Central memory CD8-positive, alpha-beta T cell (primary cell): Measurements from ENCODE around the gene ABCA1.
"Not testable (repeated sequence)": the region's sequence is repeated elsewhere in the genome, so short reads cannot be mapped to it uniquely, and the experiment has no call there.

ENCODE experiments used
- ATAC-seq: fragments of 150-1000 bp; cut with Tn5 transposase; replicated peaks from 2 replicates; pipeline ENCODE4 v1.10.0; 2022; ENCODE audit warnings: mild to moderate bottlenecking, moderate FRiP score, moderate number of reproducible peaks; ENCODE audit not compliant: poor library complexity, severe bottlenecking; ENCODE audit errors: extremely low read depth
- DNase-seq, 2 donors: peaks; one replicate each; pipeline ENCODE4 v3.0.0; 2021; ENCODE audit warnings: low spot score in 2 of 2
- H3K27ac Mint-ChIP-seq: one replicate; pipeline ENCODE4 v1.8.0; 2022; ENCODE audit warnings: low read depth, mild to moderate bottlenecking, moderate library complexity, mixed read lengths
- H3K27me3 Mint-ChIP-seq: one replicate; pipeline ENCODE4 v1.8.0; 2022; ENCODE audit warnings: mixed read lengths
- H3K36me3 Mint-ChIP-seq: one replicate; pipeline ENCODE4 v1.8.0; 2022; ENCODE audit warnings: mild to moderate bottlenecking, moderate library complexity, mixed read lengths; ENCODE audit not compliant: insufficient read depth
- H3K4me1 Mint-ChIP-seq: one replicate; pipeline ENCODE4 v1.8.0; 2022; ENCODE audit warnings: mixed read lengths
- H3K4me3 Mint-ChIP-seq: one replicate; pipeline ENCODE4 v1.8.0; 2022; ENCODE audit warnings: mild to moderate bottlenecking, moderate library complexity, mixed read lengths
- H3K9me3 Mint-ChIP-seq: one replicate; pipeline ENCODE4 v1.8.0; 2022; ENCODE audit warnings: mixed read lengths

The ABCA1 gene

DNA sequence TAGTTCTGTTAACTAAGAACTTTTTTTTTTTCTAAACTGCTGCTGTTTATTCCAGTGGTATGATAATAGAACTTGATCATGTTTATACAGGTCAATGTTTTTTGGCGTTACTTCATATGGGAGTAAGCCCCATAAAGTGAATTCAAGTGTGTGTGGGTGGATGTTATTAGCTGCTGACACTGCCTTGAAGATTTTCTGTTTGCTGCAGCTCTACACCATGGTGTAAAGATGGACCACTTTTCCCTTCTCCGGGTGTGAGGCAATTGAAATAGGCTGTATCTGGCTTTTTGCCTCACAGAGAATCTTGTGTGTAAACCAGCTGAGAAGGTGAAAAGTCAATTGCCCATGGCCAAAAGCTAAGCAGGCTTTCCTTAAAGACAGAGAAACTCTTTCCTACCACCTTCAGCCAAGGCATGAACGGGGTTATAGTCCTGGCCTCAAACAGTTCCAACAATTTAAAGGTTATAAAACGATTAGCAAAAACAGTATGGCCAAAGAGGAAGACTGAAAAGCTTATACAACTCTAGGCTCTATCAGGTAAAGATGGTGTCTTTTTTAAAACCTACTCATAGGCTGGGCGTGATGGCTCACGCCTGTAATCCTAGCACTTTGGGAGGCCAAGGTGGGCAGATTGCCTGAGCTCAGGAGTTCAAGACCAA is 33.9 kb upstream of the ABCA1 start:
- H3K27me3 Mint-ChIP-seq: peaks cover 31% of the 10 kb centered on the region
- DNase-seq (no peak), ATAC-seq (no peak)
- peaks cover 7% of the 10 kb centered on the region for H3K4me1 Mint-ChIP-seq
- H3K9me3 Mint-ChIP-seq: no peaks in the 10 kb centered on the region
- H3K4me3 Mint-ChIP-seq: no peak overlapping the region
- H3K27ac Mint-ChIP-seq: no peak overlapping the region
- no peaks in the 10 kb centered on the region for H3K36me3 Mint-ChIP-seq

DNA sequence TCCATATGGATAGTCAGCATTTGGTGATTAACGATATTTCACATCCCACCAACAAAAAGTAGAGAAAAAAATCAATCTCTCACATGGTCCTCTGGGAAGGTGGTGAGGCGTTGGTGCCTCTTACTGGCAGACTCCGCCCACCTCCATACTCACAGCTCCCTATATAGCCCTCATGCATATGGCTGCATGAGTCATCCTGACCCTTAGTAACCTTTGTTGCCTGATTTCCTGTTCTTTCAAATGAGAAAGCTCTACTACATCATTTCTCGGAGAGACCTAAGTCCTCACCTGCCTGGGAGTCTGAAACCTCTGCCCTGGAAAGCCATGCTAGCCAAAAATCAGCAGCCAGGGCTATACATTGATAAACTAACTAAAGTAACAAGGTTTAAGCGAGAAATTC is 33.3 kb upstream of the ABCA1 start:
- H3K27ac Mint-ChIP-seq: no peak overlapping the region
- DNase-seq: no peak

GRCh38 chr9:104960662-104961061 is 32.7 kb upstream of the ABCA1 start:
- ATAC-seq: no peak
- peaks cover 7% of the 10 kb centered on the region for H3K4me1 Mint-ChIP-seq
- no peak overlapping the region for H3K4me3 Mint-ChIP-seq
- H3K27ac Mint-ChIP-seq: no peak overlapping the region
- H3K27me3 Mint-ChIP-seq: peaks cover 31% of the 10 kb centered on the region
- no peaks in the 10 kb centered on the region for H3K9me3 Mint-ChIP-seq
- no peak for DNase-seq
- H3K36me3 Mint-ChIP-seq: no peaks in the 10 kb centered on the region

More for the DNA sequence above, 33.3 kb upstream of the ABCA1 start:
- Mint-ChIP-seq H3K9me3 (no peaks in the 10 kb centered on the region), H3K27me3 (peaks cover 31% of the 10 kb centered on the region), H3K4me3 (no peak overlapping the region), H3K4me1 (peaks cover 7% of the 10 kb centered on the region), H3K36me3 (no peaks in the 10 kb centered on the region)
- peak; percentile 88 for ATAC-seq

DNA sequence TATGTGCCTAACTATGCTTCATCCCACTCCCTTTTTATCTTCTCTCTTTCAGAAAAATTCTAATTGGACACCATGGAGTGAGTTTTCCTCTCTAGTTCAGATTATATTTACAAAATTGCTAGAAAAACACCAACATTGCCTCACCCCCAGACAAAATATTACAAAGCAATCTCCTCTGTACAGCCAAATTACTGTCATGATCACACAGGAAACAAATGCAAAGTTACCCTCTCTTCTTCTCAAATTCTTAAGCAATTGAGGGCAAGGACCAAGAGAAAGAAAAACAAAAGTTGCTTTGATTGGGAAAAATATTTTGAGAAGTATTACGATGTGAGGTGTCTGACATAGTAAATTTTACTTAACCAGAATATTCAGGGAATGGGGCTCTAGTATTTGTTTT is 30.8 kb upstream of the ABCA1 start:
- H3K4me3 Mint-ChIP-seq: no peak overlapping the region
- no peaks in the 10 kb centered on the region for H3K36me3 Mint-ChIP-seq
- peaks cover 7% of the 10 kb centered on the region for H3K4me1 Mint-ChIP-seq
- no peak overlapping the region for H3K27ac Mint-ChIP-seq
- peaks cover 31% of the 10 kb centered on the region for H3K27me3 Mint-ChIP-seq
- DNase-seq (no peak), ATAC-seq (no peak)
- H3K9me3 Mint-ChIP-seq: no peaks in the 10 kb centered on the region

GRCh38 chr9:104958006-104958405 is 30.1 kb upstream of the ABCA1 start:
- not testable (repeated sequence) for ATAC-seq, H3K36me3 Mint-ChIP-seq, H3K4me3 Mint-ChIP-seq

GRCh38 chr9:104951487-104951886 is 23.5 kb upstream of the ABCA1 start:
- H3K27ac Mint-ChIP-seq: no peak overlapping the region
- H3K27me3 Mint-ChIP-seq: no peaks in the 10 kb centered on the region
- H3K9me3 Mint-ChIP-seq: no peaks in the 10 kb centered on the region
- DNase-seq (no peak), ATAC-seq (no peak)
- H3K36me3 Mint-ChIP-seq: no peaks in the 10 kb centered on the region
- H3K4me1 Mint-ChIP-seq: no peaks in the 10 kb centered on the region
- no peak overlapping the region for H3K4me3 Mint-ChIP-seq

More at GRCh38 chr9:104958006-104958405, 30.1 kb upstream of the ABCA1 start:
- DNase-seq, H3K27ac Mint-ChIP-seq, H3K4me1 Mint-ChIP-seq, H3K9me3 Mint-ChIP-seq: not testable (repeated sequence)
- peaks cover 31% of the 10 kb centered on the region for H3K27me3 Mint-ChIP-seq

DNA sequence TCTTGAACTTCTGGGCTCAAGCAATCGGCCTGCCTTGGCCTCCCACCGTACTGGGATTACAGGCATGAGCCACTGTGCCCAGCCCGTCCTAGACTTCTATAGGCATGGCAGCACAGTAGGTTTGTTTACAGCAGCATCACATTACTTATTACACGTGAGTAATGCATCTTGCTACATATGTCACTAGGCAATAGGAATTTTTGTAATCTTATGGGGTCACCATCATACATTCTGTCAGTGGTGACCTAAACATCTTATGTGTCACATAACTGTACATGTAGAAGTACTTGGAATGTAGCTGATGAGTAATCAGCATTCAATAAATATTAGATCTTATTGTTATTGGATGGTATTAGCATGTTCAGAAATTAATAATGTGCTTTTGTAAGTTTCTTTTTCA is 22.9 kb upstream of the ABCA1 start:
- H3K27ac Mint-ChIP-seq: no peak overlapping the region
- no peaks in the 10 kb centered on the region for H3K9me3 Mint-ChIP-seq
- peaks cover 4% of the 10 kb centered on the region for H3K27me3 Mint-ChIP-seq
- H3K36me3 Mint-ChIP-seq: no peaks in the 10 kb centered on the region
- H3K4me1 Mint-ChIP-seq: no peaks in the 10 kb centered on the region
- DNase-seq (no peak), ATAC-seq (no peak)
- H3K4me3 Mint-ChIP-seq: no peak overlapping the region

GRCh38 chr9:104948277-104948676 is 20.3 kb upstream of the ABCA1 start:
- DNase-seq: no peak
- Mint-ChIP-seq H3K4me1 (no peaks in the 10 kb centered on the region), H3K36me3 (no peaks in the 10 kb centered on the region), H3K27me3 (peaks cover 9% of the 10 kb centered on the region), H3K4me3 (no peak overlapping the region), H3K27ac (no peak overlapping the region), H3K9me3 (no peaks in the 10 kb centered on the region)
- ATAC-seq: no peak

GRCh38 chr9:104944871-104945270 is 16.9 kb upstream of the ABCA1 start:
- Mint-ChIP-seq H3K4me1 (no peaks in the 10 kb centered on the region), H3K4me3 (no peak overlapping the region), H3K27ac (no peak overlapping the region), H3K27me3 (peaks cover 9% of the 10 kb centered on the region), H3K9me3 (no peaks in the 10 kb centered on the region), H3K36me3 (no peaks in the 10 kb centered on the region)
- no peak for DNase-seq
- no peak for ATAC-seq

- H3K4me3 Mint-ChIP-seq: no peak overlapping the region
- H3K9me3 Mint-ChIP-seq: no peaks in the 10 kb centered on the region
- ATAC-seq (no peak), DNase-seq (no peak)
- H3K27ac Mint-ChIP-seq: no peak overlapping the region
- H3K27me3 Mint-ChIP-seq: peaks cover 9% of the 10 kb centered on the region
- no peaks in the 10 kb centered on the region for H3K36me3 Mint-ChIP-seq
- no peaks in the 10 kb centered on the region for H3K4me1 Mint-ChIP-seq
Measured at GRCh38 chr9:104944356-104944755, 16.4 kb upstream of the ABCA1 start.

DNA sequence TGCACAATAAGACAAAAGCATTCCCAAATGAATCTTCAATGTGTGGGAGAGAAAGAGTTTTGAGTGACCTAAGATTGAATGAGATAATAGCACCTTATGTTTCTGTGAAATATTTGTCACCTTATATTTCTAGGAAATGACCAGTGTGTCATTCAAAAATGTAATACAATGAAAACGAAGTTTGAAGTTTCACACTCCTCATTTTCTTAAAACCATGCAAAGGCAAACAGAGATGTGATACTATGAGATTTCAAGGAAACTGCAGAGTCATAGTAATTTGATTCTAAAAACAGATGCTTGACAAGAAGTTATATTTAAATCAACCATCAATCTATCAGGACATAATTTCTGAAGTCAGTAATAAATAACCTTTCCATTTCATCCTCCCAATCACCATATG is 13.6 kb upstream of the ABCA1 start:
- DNase-seq: no peak
- H3K27ac Mint-ChIP-seq: no peak overlapping the region
- no peaks in the 10 kb centered on the region for H3K36me3 Mint-ChIP-seq
- no peak overlapping the region for H3K4me3 Mint-ChIP-seq
- H3K4me1 Mint-ChIP-seq: no peaks in the 10 kb centered on the region
- no peak for ATAC-seq
- no peaks in the 10 kb centered on the region for H3K9me3 Mint-ChIP-seq
- H3K27me3 Mint-ChIP-seq: peaks cover 9% of the 10 kb centered on the region

DNA sequence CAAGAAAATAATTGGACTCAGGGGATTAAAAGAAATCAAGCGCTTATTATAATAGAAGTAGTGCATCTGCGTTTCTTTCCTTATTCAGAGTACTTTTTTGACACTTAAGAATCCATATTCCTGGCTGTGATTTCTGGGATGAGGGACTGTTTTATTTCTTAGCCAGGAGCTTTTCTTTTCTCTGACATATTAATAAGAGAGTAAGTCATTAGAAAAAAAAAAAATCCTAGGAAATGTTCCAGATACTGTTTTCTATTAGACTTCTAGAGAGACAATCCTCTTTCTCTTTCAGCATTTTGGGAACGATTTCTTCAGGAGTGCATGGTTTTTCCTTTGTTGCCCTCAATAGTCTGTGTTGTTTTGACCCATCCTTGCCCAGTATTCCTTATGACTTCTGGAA is 8.3 kb upstream of the ABCA1 start:
- no peak overlapping the region for H3K27ac Mint-ChIP-seq
- DNase-seq (no peak), ATAC-seq (no peak)
- no peaks in the 10 kb centered on the region for H3K36me3 Mint-ChIP-seq
- no peaks in the 10 kb centered on the region for H3K4me1 Mint-ChIP-seq
- H3K9me3 Mint-ChIP-seq: no peaks in the 10 kb centered on the region
- no peaks in the 10 kb centered on the region for H3K27me3 Mint-ChIP-seq
- no peak overlapping the region for H3K4me3 Mint-ChIP-seq

- not testable (repeated sequence) for H3K27me3 Mint-ChIP-seq, H3K9me3 Mint-ChIP-seq, H3K36me3 Mint-ChIP-seq, H3K4me3 Mint-ChIP-seq, H3K27ac Mint-ChIP-seq, DNase-seq, ATAC-seq, H3K4me1 Mint-ChIP-seq
Measured at GRCh38 chr9:104935501-104935810, 7.5 kb upstream of the ABCA1 start.
